ENCODE measurements around the gene CCDC57.

The CCDC57 gene

DNA sequence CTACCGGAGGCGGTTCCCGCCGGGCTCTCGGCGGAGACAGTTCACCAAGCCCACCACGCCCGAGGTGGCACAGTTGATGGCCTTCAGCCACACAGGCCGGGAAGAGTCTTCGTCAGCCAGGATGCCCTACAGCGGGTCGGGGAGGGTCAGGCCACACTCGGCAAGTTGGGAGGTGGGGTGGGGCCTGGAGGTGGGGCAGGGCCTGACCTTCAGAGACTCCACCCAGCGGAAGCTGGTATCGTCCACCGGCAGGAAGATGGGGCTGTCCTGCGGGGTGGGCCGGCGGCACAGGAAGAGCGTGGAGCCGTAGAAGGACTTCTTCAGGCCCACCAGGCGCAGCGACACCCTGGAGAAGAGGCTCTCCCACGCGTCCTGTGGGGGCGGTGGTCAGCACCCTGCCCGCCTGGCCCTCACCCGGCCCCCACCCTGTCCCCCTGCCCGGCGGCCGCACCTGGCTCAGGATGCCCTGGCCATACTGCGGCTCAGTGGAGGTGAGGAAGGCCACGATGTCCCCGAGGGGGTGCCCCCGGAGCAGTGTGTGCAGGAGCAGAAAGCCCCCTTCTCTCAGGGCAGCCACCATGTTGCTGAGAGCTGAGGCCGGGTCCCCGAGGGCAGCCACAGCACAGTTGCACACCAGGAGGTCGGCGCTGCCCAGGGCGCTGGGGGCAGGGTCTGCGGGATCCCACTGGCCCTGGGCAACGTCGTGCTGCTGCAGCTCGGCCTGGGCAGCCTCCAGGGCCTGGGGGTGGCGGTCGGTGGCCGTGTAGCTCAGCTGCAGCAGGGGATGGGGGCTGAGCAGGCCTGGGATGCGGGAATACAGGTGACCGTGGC is 127.4 kb downstream of the CCDC57 start:
- no peak for DNase-seq
- in situ Hi-C loops (cut with HindIII; ENCODE audit: low pct_ligation_motif_present, low pct_unique_long_range_greater_than_20kb, low sequenced_read_pairs): no loop called here

DNA sequence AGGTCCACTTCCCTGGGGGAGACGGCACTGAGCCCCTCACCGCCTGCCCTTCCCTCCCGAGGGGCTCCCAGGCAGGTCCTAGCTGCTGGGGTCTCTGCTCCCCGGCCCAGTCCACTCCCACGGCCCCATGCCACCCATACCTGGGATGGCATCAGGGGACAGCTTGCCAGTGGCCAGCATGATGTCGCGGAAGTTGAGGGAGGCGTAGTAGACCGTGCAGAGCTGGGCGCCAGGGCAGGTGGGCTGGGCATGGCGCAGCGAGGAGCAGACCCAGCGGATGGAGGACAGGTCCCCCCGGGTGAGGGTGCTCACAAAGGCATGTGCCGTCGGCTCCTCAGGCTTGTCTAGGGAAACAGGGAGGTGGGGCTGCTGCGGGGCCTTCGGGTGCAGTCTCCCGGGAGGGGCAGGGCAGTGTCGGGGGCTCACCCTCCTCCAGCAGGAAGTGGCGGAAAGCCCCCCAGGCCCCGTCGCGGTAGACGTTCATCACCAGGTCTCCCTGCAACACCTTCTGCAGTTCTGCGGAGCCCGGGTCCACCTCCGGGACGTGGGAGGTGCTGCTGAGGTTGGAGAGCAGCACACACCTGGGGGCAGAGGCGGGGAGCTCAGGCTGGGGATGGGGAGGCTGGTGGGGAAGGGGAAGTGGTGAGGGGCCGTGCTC is 128.1 kb downstream of the CCDC57 start:
- no peak for DNase-seq
- in situ Hi-C loops (cut with HindIII; ENCODE audit: low pct_ligation_motif_present, low pct_unique_long_range_greater_than_20kb, low sequenced_read_pairs): no loop called here

DNA sequence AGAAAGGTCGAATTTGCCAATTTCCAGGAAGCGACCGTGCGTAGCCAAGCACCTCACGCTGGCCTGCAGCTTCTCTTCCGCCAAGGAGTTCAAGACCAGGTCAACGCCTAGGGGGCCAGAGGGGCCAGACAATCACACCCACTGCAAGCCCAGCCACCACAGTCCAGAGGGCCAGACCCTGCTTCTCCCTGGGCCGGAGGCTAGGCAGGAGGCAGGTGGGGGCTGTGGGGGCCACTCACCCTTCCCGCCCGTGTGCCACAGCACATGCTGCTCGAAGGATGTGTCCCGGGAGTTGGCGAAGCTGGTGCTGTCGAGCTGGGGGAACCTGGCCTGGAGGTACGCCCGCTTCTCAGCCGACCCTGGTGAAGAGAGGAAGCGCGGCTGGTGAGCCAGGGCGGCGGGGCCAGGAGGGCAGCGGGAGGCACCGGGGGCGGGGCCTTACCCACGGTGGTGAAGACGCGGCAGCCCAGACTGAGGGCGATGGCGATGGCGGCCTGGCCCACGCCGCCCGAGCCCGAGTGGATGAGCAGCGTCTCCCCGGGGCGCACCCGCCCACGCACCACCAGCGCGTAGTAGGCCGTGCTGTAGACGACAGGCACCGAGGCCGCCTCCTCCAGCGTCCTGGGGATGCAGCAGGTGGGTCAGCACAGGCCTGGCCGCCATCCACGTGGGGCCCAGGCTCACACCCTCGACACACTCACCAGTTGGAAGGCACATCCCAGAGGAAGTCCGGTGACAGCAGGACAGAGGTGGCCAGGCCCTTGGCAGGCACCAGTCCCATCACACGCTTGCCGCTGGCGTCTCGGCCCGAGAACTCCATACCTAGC is 128.9 kb downstream of the CCDC57 start:
- in situ Hi-C loops (cut with HindIII; ENCODE audit: low pct_ligation_motif_present, low pct_unique_long_range_greater_than_20kb, low sequenced_read_pairs): no loop called here
- DNase-seq: no peak

DNA sequence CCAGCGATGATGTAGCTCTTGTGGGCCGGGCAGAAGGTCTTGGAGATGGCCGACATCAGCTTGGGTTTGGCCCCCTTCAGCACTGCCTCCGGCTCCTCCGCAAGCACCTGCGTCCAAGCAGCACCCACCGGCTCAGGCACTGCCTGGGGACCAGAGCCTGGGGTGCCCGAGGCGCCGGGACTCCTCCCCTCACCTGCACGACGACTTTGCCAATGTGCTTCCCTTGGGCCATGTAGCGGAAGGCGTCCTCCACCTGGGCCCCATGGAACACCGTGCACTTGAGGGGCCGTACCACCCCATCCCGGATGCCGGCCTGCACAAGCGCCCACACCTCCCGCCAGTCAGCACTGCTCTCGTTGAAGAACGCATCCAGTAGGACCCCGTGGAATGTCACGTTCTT is 129.6 kb downstream of the CCDC57 start:
- no peak for DNase-seq
- in situ Hi-C loops (cut with HindIII; ENCODE audit: low pct_ligation_motif_present, low pct_unique_long_range_greater_than_20kb, low sequenced_read_pairs): no loop called here

DNA sequence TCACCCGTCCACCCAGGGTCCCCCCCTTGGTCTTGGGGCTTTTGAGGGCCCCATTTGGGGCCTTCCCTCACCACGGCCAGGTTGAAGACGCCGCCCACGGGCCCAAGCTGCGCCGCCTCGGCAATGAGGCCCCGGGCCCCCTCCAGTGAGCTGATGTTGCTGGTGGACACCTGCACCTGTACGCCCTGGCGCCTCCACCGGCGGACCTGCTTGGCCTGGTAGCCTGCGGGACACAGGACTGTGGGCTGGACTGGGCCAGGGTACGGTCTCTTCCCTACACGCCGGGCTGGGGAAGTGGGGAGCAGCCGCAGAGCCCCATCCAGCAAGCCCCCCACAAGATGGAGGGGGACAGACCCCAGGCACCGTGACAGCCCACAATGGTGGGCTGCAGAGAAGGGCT is 130.2 kb downstream of the CCDC57 start:
- in situ Hi-C loops (cut with HindIII; ENCODE audit: low pct_ligation_motif_present, low pct_unique_long_range_greater_than_20kb, low sequenced_read_pairs): no loop called here
- no peak for DNase-seq

DNA sequence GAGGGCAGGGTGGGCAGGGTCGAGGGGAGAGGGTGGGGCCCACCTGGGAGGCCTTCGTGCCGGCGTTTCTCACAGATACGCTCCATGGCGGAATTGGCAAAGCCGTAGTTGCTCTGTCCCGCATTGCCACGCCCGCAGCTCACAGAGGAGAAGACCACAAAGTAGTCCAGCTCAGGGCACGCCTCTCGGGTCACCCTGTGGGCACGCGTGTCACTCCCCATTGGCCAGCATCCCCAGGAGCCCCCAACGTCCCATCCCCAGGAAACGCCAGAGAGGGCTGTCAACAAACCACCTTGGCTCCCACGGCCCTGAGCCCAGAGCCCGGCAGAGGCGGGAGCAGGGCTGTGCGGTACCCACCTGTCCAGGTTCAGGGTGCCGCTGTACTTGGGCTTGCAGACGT is 130.7 kb downstream of the CCDC57 start:
- DNase-seq: no peak
- in situ Hi-C loops (cut with HindIII; ENCODE audit: low pct_ligation_motif_present, low pct_unique_long_range_greater_than_20kb, low sequenced_read_pairs): no loop called here

DNA sequence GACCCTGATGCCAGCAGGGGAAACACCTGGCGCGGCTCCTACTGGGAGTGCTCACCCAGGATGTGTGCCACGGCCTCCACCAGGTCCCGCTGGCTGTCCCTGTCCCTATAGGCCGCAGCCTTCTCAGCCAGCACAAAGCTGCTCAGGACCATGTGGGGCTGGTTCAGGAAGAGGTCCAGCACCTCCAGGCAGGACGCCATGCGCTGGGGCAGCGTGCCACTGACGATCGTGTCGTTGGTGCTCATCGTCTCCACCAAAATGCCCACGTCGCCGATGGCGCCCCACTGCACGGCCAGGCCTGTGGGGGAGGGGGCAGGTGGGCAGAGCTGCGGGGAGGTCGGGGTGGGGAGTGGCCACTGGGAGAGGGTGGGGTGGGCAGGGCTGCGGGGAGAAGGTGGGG is 131.1 kb downstream of the CCDC57 start:
- DNase-seq: no peak
- in situ Hi-C loops (cut with HindIII; ENCODE audit: low pct_ligation_motif_present, low pct_unique_long_range_greater_than_20kb, low sequenced_read_pairs): no loop called here

DNA sequence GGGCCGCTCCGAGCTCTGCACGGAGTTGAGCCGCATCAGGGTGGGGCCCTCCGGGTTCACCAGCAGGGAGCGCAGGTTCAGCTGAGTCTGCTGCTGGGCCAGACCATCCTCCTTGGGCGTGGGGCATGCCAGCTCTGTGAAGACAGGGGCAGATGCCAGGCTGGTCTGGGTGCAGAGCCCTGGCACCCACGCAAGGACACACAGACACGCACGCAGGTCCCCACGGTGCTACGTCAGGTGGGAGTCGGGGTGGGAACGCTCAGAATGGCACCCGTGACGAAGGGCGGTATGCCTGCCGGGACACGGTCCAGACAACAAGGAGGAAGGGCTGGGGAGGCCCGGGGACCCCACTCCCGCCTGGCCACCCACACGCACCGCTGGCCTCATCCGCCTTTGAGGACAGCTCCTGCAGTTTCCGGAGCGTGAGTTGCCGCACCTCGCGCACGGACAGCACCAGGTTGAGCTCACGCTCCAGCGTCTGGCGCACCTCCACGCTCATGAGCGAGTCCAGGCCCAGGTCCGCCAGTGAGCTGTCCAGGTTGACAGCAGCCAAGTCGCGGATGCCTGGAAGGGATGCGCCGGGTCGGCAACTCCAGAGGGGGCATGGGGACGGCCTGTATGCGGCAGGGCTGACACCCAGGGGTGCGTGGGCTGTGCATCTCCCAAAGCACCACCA is 131.7 kb downstream of the CCDC57 start:
- in situ Hi-C loops (cut with HindIII; ENCODE audit: low pct_ligation_motif_present, low pct_unique_long_range_greater_than_20kb, low sequenced_read_pairs): no loop called here
- DNase-seq: no peak

DNA sequence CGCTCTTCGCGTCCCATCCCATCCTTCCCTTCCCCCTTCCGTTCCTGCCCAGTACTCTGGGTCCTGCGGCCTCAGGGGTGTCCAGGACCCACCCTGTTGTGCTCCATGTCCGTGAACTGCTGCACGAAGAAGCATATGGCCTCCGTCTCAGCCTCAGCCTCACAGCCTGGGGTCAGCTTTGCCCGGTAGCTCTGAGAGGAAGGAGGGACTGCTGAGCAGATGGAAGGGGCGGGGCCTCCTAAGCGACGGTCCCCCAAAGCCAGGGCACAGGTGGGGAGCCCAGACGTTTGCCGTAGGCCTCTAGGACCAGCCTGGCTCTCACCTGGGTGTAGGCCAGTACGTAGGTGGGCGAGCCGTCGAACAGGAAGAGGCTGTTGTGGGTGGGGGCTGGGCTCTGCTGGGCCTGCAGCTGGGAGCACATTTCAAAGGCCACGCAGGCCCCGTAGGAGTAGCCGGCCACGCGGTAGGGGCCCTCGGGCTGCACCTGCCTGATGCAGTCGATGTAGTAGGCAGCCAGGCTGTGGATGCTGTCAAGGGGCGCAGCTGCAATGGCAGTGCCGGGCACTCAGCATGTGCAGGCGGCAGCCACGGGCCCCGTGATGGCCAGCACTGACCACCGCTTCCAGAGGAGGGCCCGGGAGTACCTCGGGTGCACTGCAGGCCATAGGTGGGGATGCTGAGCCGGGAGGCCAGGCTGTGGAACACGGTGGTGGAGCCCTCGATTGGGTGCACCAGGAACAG is 132.4 kb downstream of the CCDC57 start:
- in situ Hi-C loops (cut with HindIII; ENCODE audit: low pct_ligation_motif_present, low pct_unique_long_range_greater_than_20kb, low sequenced_read_pairs): no loop called here
- DNase-seq: no peak

DNA sequence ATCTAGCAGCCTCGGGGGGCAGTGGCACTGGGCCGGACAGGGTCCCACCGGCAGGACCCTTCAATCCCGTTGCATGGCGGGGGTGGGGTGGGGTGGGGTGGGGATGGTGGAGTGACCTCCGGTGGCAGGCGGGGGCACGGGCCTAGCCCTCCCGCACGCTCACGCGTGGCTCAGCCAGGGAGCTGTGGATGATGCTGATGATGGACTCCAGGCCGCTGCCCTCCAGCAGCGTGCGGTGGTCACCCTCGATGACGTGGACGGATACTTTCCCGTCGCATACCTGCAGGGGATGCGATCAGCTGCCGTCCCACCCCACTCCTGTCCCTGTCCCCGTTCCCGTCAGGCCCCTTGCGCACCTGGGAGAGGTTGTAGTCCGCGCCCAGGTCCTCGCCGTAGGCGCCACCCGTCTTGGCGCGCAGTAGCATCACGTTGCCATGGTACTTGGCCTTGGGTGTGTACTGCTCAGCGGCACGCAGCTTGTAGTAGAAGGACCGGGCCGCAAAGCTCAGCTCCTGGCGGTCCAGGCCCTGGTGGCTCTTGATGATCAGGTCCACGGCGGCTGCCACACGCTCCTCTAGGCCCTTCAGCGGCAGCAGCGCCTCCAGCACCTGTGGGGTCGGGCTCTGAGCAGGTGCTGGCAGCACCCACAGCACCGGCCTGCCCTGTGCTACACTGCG is 133.5 kb downstream of the CCDC57 start:
- DNase-seq: no peak
- in situ Hi-C loops (cut with HindIII; ENCODE audit: low pct_ligation_motif_present, low pct_unique_long_range_greater_than_20kb, low sequenced_read_pairs): no loop called here

DNA sequence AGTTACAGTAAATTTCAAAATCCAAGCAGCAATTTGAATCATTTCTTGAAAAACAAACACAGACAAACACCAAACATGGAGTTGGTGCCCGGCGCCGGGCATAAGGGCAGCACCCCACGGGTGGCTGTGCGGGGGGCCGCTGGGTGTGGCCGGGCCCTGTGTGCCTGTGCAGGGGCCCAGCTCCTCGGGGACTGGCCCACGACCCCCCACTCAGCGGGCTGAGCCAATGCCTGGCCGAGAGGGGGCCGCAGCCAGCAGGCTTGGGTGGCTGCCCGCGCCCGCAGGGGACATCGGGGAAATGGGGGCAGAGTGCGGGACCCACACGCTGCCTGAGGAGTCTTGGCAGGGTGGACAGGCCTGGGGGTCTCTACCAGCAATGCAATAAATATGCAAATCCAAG is 134.2 kb downstream of the CCDC57 start:
- in situ Hi-C loops (cut with HindIII; ENCODE audit: low pct_ligation_motif_present, low pct_unique_long_range_greater_than_20kb, low sequenced_read_pairs): no loop called here
- no peak for DNase-seq

DNA sequence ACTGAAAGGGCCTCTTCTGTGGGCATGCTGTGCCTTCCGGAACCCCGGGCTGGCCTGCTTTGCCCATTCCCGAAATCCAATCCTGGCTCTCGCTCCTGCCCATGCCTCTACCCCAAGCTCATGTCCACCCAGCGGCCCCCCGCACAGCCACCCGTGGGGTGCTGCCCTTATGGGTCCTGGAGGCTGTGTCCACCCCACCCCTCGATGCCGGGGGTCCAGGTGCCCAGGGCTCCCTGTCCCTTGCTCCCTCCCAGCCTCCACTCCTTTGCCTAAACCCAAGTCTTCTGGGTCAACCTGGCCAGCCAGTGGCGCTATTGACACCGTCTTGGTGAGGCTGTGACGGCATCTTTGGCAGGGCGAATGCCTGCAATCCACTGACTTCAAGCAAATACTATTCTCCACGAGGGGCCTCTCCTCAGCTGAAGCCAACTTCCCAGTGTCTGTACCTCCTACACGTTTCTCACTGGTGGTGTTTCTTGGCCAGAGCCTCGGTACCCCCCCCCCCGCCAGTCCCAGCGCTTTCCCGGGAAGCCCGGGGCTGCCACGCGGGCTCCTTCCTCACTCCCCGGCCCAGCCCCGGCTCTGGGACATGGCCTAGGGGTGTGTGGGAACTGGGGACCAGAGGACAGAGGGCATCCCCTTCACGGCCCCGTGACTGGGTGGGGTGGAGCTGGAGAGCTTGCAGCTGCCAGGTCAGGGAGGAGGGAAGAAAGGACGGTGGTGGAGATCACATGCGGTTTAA is 134.9 kb downstream of the CCDC57 start:
- in situ Hi-C loops (cut with HindIII; ENCODE audit: low pct_ligation_motif_present, low pct_unique_long_range_greater_than_20kb, low sequenced_read_pairs): no loop called here
- DNase-seq: no peak

DNA sequence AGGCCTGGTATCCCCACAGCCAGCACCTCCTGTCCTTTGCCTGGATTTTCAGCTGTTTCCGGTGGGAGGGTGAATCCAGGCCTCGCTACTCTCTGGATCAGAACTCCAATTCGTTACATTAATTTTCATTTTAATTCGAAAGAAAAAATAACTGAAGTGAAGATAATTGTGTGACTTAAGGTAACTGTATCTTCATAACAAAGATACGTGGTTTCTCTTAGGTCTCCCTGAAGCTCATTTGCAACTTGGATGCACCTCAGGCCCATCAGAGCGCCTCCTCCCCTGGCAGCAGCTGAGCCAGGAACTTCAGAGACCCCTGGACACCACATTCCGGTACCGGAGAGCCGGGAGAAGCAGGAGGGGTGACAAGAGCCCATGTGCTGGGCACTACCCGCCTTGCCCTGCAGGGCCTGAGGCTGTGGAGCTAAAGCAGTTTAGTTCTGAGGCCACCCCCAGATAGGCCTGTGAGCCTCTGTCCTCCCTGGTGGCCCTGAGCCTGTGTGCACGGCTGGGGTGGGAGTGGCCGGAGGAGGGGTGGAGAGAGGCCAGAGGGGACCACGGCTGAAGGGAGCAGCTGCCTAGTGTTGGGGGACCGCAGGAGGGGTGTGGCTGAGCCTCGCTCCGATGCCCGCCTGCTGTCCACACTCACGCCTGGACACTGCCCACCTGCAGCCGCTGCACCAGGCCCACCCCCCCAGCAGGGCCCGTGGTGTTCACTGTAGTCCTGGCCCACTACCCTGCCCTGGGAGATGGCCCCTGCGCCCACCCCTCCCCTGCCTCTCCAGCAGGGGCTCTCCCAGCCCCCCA is 135.7 kb downstream of the CCDC57 start:
- in situ Hi-C loops (cut with HindIII; ENCODE audit: low pct_ligation_motif_present, low pct_unique_long_range_greater_than_20kb, low sequenced_read_pairs): no loop called here
- no peak for DNase-seq

DNA sequence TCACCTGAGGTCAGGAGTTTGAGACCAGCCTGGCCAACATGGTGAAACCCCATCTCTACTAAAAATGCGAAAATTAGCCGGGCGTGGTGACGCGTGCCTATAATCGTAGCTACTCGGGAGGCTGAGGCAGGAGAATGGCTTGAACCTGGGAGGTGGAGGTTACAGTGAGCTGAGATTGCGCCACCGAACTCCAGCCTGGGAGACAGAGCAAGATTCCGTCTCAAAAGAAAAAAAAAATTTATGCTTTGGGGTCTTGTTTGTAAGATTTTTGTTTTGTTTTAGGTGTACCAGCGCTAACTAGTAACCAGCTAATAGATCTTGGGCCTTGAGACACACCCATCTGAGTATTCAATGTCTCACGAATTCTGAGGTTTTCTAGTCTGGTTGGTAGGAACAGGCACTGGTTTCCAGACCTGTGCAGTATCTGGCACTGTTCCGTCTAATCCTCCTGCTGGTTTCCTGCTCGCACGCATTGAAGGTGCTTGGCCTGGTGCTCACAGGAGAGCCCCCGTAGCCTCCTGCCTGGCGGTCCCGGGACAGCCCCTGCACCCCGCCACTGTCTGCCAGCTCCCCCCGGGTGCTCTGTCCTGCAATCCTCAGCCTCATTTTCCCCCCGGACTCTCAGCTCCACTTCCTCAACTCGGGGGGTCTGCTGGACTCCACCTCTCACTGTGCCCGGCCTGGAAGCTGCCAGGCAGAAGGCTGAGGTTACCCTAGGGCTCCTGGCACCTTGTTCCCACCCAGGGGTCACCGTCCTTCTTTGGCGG is 136.4 kb downstream of the CCDC57 start:
- in situ Hi-C loops (cut with HindIII; ENCODE audit: low pct_ligation_motif_present, low pct_unique_long_range_greater_than_20kb, low sequenced_read_pairs): no loop called here
- no peak for DNase-seq

DNA sequence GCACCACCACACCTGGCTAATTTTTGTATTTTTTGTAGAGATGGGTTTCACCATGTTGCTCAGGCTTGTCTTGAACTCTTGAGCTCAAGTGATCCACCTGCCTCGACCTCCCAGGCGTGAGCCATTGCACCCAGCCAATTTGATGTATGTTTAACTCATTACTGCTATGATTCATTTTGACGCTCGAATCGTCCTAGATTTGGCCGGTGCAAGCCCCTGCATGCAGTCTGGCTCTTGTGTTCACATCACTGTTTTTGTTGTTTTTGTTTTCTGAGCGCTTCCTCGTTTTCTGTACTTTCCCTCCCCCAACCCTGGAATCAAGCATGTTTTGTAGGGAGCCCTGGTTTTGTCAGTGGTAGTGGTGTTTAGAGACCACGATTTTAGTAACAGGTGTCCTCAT is 139.2 kb downstream of the CCDC57 start:
- in situ Hi-C loops (cut with HindIII; ENCODE audit: low pct_ligation_motif_present, low pct_unique_long_range_greater_than_20kb, low sequenced_read_pairs): no loop called here
- DNase-seq: no peak

DNA sequence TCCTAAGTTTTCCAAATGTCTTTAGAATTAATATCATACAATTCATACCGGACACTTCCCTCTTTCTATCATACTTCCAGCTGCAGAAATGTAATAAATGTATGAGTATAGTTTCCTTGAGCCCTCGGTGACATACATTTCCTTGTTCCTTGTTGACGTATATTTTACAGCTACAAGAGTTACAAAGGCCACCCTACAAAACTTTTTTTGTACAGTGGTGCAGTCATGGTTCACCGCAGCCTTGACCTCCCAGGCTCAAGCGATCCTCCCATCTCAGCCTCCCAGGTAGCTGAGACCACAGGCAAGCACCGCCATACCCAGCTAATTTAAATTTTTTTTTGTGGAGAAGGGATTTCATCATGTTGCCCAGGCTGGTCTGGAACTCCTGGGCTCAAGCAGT is 139.8 kb downstream of the CCDC57 start:
- no peak for DNase-seq
- in situ Hi-C loops (cut with HindIII; ENCODE audit: low pct_ligation_motif_present, low pct_unique_long_range_greater_than_20kb, low sequenced_read_pairs): no loop called here

Data from ACHN (cell line).